NOMO-1 treated with dmso at 0.1 percent for 144 hours (cell line): ENCODE data around the gene NEMP1.

Source experiments
- DNase-seq: peaks from one replicate; lab custom pipeline; 2025; ENCODE audit not compliant: unreplicated experiment; lab: John Stamatoyannopoulos, UW

The NEMP1 gene

GRCh38 chr12:57107456-57108155 lies 29.0 kb upstream of the NEMP1 start:
- DNase-seq, result no peak

- no peak for DNase-seq
Measured at GRCh38 chr12:57106021-57106708, 27.6 kb upstream of the NEMP1 start.

- no peak for DNase-seq
Measured at GRCh38 chr12:57105011-57105753, 26.6 kb upstream of the NEMP1 start.

- DNase-seq, result no peak
Measured at GRCh38 chr12:57104292-57104910, 25.8 kb upstream of the NEMP1 start.

GRCh38 chr12:57103856-57104255 lies 25.3 kb upstream of the NEMP1 start:
- no peak for DNase-seq

- no peak for DNase-seq
Measured at GRCh38 chr12:57101892-57102695, 23.5 kb upstream of the NEMP1 start.

- DNase-seq, result no peak
Measured at GRCh38 chr12:57099766-57100165, 21.2 kb upstream of the NEMP1 start.

GRCh38 chr12:57099047-57099714 lies 20.6 kb upstream of the NEMP1 start:
- no peak for DNase-seq

- no peak for DNase-seq
Measured at GRCh38 chr12:57098546-57098945, 20.0 kb upstream of the NEMP1 start.

- no peak for DNase-seq
Measured at GRCh38 chr12:57097554-57097835, 18.9 kb upstream of the NEMP1 start.

- DNase-seq, result no peak
Measured at GRCh38 chr12:57096748-57097553, 18.4 kb upstream of the NEMP1 start.

- no peak for DNase-seq
Measured at GRCh38 chr12:57096099-57096572, 17.5 kb upstream of the NEMP1 start.

GRCh38 chr12:57095440-57095839 lies 16.8 kb upstream of the NEMP1 start:
- no peak for DNase-seq

- no peak for DNase-seq
Measured at GRCh38 chr12:57094208-57095160, 15.9 kb upstream of the NEMP1 start.

- no peak for DNase-seq
Measured at GRCh38 chr12:57093415-57094207, 15.0 kb upstream of the NEMP1 start.

GRCh38 chr12:57092876-57093414 lies 14.4 kb upstream of the NEMP1 start:
- DNase-seq, result no peak

- DNase-seq, result no peak
Measured at GRCh38 chr12:57092529-57092862, 13.9 kb upstream of the NEMP1 start.
